Erythroblast (primary cell): ENCODE data around the gene MYO1D.

ENCODE experiments used
- GATA1 ChIP-seq: IDR thresholded peaks from 2 replicates; pipeline ENCODE4 v1.6.1; 2011; ENCODE audit warnings: low read depth, mild to moderate bottlenecking, control low read depth, low read length, moderate library complexity
- POLR2A ChIP-seq: IDR thresholded peaks from 2 replicates; pipeline ENCODE4 v1.6.1; 2011; ENCODE audit warnings: mild to moderate bottlenecking, low read length

- TF ChIP-seq POLR2A: no peak
- TF ChIP-seq GATA1: no peak
Measured at GRCh38 chr17:32492264-32492589, 384.7 kb downstream of the MYO1D start.
